OCI-LY1 (cell line): Measurements from ENCODE around the gene FBLN2.

ENCODE experiments used
- H2AFZ ChIP-seq: fragments of 200-600 bp; sonication (generic), shearing (Covaris generic); 2 replicates; pipeline ENCODE4 v1.6.0; 2014; ENCODE audit warnings: antibody characterized with exemption, mild to moderate bottlenecking, low read length
- H3F3A ChIP-seq: fragments of 200-600 bp; sonication (generic), shearing (Covaris generic); 2 replicates; pipeline ENCODE4 v1.6.0; 2014; ENCODE audit warnings: mild to moderate bottlenecking, antibody characterized with exemption, low read length, moderate library complexity; ENCODE audit not compliant: insufficient read depth
- H3K27ac ChIP-seq: fragments of 200-600 bp; sonication (generic); 2 replicates; pipeline ENCODE4 v1.5.1; 2014; ENCODE audit warnings: low read length, mixed run types, mild to moderate bottlenecking, low read depth; ENCODE audit not compliant: poor library complexity, severe bottlenecking
- H3K27me3 ChIP-seq: fragments of 200-600 bp; sonication (generic); 2 replicates; pipeline ENCODE4 v1.6.0; 2014; ENCODE audit warnings: antibody characterized with exemption, mild to moderate bottlenecking, low read length, moderate library complexity; ENCODE audit not compliant: insufficient read depth
- H3K36me3 ChIP-seq: fragments of 200-600 bp; sonication (generic); 2 replicates; pipeline ENCODE4 v1.6.1; 2014; ENCODE audit warnings: mild to moderate bottlenecking, antibody characterized with exemption, low read length, moderate library complexity, mixed read lengths; ENCODE audit not compliant: insufficient read depth
- H3K4me1 ChIP-seq: fragments of 200-600 bp; sonication (generic); 2 replicates; pipeline ENCODE4 v1.5.1; 2014; ENCODE audit warnings: mild to moderate bottlenecking, low read length, moderate library complexity; ENCODE audit not compliant: insufficient read depth, severe bottlenecking
- H3K4me2 ChIP-seq: fragments of 200-600 bp; sonication (generic), shearing (Covaris generic); 2 replicates; pipeline ENCODE4 v1.6.1; 2014; ENCODE audit warnings: low read length
- H3K4me3 ChIP-seq: fragments of 200-600 bp; sonication (generic); 2 replicates; pipeline ENCODE4 v1.5.1; 2014; ENCODE audit warnings: low read length, low read depth, mild to moderate bottlenecking, mixed read lengths; ENCODE audit not compliant: poor library complexity, severe bottlenecking
- H3K79me2 ChIP-seq: fragments of 200-600 bp; shearing (Covaris generic); 2 replicates; pipeline ENCODE4 v1.6.1; 2016; ENCODE audit warnings: mixed run types, low read length, mixed read lengths; ENCODE audit not compliant: insufficient read depth
- H3K9ac ChIP-seq: fragments of 200-600 bp; sonication (generic), shearing (Covaris generic); 2 replicates; pipeline ENCODE4 v1.6.1; 2014; ENCODE audit warnings: mild to moderate bottlenecking, low read length, mixed read lengths
- H3K9me2 ChIP-seq: fragments of 200-600 bp; sonication (generic), shearing (Covaris generic); 2 replicates; pipeline ENCODE4 v1.6.1; 2014; ENCODE audit warnings: low read depth, mild to moderate bottlenecking, low read length, mixed read lengths
- H3K9me3 ChIP-seq: fragments of 200-600 bp; shearing (Covaris generic); 2 replicates; pipeline ENCODE4 v1.6.1; 2014; ENCODE audit warnings: low read length, mixed read lengths
- H4K20me1 ChIP-seq: fragments of 200-600 bp; sonication (generic), shearing (Covaris generic); 2 replicates; pipeline ENCODE4 v1.6.0; 2016; ENCODE audit warnings: mild to moderate bottlenecking, low read length; ENCODE audit not compliant: insufficient read depth
- EZH2 ChIP-seq: fragments of 200-600 bp; sonication (generic), shearing (Covaris generic); IDR thresholded peaks from 2 replicates; pipeline ENCODE4 v1.8.0; 2017; ENCODE audit warnings: borderline replicate concordance, mixed run types, mild to moderate bottlenecking, antibody characterized with exemption, low read length, moderate library complexity, mixed read lengths
- TF ChIP-seq, protein P1 (sequence below): fragments of 200-600 bp; sonication (generic), shearing (Covaris generic); IDR thresholded peaks from 2 replicates; pipeline ENCODE4 v1.5.1; 2017; ENCODE audit warnings: mild to moderate bottlenecking, antibody characterized with exemption, low read length, moderate library complexity, mixed read lengths

Gene FBLN2

DNA sequence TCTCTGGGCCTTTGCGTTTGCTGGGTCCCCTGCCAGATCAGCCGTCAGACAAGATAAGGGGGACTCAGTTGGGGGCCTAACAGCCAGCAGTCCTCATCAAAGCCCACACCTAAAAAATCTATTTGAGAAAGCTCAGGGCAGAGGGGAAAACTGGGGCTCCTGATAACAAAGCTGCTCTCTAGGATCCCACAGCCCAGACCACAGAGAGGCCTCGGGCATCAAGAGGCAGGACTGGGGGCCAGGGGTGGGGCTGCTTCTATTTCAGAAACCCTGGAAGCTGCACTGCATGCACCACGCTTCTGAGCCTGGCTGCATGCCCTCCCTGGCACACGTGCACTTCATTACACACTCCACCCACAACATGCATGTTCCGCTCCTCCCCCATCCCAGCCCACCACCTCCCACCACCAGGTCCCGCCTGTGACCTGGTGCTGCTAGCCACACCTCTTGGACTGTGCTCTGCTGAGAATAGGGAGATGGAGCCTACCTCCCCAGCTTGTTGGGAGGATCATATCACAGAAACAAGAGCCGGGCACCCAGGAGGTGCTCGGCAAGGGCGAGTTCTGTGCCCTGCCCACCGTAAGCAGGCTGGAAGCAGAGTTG lies 26.6 kb downstream of the FBLN2 start:
- no peaks in the 10 kb centered on the region for H3K9me3 ChIP-seq
- no peak overlapping the region for H3K27ac ChIP-seq
- peaks cover 3% of the 10 kb centered on the region for H3K27me3 ChIP-seq
- H4K20me1 ChIP-seq, result no peaks in the 10 kb centered on the region
- H3K36me3 ChIP-seq, result no peaks in the 10 kb centered on the region
- TF ChIP-seq, protein P1, sequence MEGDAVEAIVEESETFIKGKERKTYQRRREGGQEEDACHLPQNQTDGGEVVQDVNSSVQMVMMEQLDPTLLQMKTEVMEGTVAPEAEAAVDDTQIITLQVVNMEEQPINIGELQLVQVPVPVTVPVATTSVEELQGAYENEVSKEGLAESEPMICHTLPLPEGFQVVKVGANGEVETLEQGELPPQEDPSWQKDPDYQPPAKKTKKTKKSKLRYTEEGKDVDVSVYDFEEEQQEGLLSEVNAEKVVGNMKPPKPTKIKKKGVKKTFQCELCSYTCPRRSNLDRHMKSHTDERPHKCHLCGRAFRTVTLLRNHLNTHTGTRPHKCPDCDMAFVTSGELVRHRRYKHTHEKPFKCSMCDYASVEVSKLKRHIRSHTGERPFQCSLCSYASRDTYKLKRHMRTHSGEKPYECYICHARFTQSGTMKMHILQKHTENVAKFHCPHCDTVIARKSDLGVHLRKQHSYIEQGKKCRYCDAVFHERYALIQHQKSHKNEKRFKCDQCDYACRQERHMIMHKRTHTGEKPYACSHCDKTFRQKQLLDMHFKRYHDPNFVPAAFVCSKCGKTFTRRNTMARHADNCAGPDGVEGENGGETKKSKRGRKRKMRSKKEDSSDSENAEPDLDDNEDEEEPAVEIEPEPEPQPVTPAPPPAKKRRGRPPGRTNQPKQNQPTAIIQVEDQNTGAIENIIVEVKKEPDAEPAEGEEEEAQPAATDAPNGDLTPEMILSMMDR, result no peak
- TF ChIP-seq EZH2, result no peak
- no peak overlapping the region for H2AFZ ChIP-seq
- no peak overlapping the region for H3K4me3 ChIP-seq
- no peak overlapping the region for H3K4me2 ChIP-seq
- H3K79me2 ChIP-seq, result no peaks in the 10 kb centered on the region
- H3K4me1 ChIP-seq, result no peaks in the 10 kb centered on the region
- H3K9ac ChIP-seq, result no peak overlapping the region
- H3F3A ChIP-seq, result no peaks in the 10 kb centered on the region
- H3K9me2 ChIP-seq, result no peaks in the 10 kb centered on the region

DNA sequence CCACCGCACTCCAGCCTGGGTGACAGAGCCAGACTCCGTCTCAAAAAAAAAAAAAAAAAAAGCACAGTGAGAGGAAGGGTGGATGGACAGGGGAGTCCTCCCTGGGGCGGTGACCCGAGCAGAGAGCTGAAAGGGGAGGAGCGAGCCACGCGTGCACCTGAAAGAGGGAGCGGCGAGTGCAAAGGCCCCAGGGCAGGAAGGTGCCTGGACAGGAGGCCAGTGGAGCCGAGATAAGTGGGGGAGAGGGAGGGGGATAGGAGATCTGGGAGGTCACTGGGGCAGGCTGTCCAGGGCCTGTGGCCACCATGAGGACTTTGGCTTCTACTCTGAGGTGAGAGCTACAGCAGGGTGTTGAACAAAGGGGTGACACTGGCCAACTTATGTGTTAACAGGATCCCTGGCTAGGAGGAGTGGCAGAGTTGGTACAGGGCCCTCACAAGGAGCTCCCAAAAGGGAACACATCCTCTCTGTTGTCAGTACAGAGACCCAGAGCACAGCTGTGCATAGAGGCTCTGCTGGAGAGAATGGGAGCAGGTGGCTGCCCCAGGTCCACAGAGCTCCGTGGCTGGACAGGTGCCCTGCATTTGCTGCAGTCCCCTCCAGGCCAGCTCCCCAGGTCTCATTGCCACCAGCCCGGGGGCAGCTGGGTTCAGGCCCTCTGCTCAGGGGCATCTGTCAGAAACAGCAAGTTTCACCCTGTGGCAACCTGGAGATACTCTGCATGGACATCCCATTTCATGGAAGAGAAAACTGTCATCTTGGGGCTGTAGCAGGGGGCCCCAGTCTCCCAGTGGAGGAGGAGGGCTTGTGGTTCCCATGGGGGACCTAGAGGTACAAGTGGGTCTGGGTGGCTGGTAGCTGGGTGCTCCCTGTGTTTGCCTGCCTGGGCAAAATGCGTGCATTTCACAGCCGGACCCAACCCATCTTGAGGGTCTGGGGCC lies 28.5 kb downstream of the FBLN2 start:
- H3K36me3 ChIP-seq, result no peaks in the 10 kb centered on the region
- no peak for TF ChIP-seq EZH2
- TF ChIP-seq, protein P1, result no peak
- H4K20me1 ChIP-seq, result no peaks in the 10 kb centered on the region
- H3K9me2 ChIP-seq, result no peaks in the 10 kb centered on the region
- H3K4me3 ChIP-seq, result no peak overlapping the region
- no peak overlapping the region for H3K27ac ChIP-seq
- no peaks in the 10 kb centered on the region for H3F3A ChIP-seq
- no peak overlapping the region for H3K4me2 ChIP-seq
- H3K27me3 ChIP-seq, result peaks cover 7% of the 10 kb centered on the region
- no peak overlapping the region for H2AFZ ChIP-seq
- H3K79me2 ChIP-seq, result no peaks in the 10 kb centered on the region
- H3K4me1 ChIP-seq, result no peaks in the 10 kb centered on the region
- H3K9me3 ChIP-seq, result no peaks in the 10 kb centered on the region
- H3K9ac ChIP-seq, result no peak overlapping the region

DNA sequence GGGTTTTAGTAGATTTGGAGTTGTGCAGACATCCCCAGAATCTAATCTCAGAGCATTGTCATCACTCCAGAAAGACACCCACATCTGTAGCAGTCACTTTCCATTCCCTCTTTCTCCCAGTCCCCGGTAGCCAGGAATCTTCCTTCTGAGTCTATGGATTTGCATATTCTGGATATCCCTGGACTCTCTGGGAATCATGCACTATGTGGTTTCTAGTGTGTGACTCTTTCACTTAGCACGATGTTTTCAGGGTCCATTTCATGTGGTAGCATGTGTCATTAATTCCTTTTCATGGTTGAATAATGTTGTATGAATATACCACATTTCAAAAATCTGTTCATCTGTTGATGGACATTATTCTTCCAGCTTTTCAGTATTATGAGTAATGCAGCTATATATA lies 29.3 kb downstream of the FBLN2 start:
- Histone ChIP-seq H3K27me3 (peaks cover 7% of the 10 kb centered on the region), H3K4me2 (no peak overlapping the region), H3K9ac (no peak overlapping the region), H3K36me3 (no peaks in the 10 kb centered on the region), H3K27ac (no peak overlapping the region), H4K20me1 (no peaks in the 10 kb centered on the region), H3K4me3 (no peak overlapping the region), H3K79me2 (no peaks in the 10 kb centered on the region), H3K9me3 (no peaks in the 10 kb centered on the region), H2AFZ (no peak overlapping the region), H3K4me1 (no peaks in the 10 kb centered on the region), H3F3A (no peaks in the 10 kb centered on the region), H3K9me2 (no peaks in the 10 kb centered on the region)
- TF ChIP-seq, protein P1, result no peak
- no peak for TF ChIP-seq EZH2
